ENCODE measurements around the gene IL19.

DNA sequence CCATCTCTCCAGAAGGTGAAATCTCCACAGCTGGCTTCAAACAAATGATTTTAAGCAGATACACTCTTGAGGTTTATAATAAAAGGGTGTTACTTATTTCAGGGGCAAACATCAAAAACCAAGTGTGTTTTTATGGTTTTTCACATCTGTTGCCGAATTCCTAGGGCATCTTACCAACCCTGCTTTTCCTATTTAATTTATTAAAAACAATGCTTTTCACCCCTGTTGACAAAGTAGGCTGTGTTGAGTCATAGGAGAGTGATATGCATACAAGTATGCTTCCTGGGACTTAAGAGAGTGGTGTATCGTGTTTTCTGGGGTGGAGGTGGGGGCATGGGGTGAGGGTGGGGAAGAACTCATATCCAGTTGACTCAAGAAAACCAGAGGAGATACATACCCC lies 65.5 kb downstream of the IL19 start:
- TF ChIP-seq, protein P1, sequence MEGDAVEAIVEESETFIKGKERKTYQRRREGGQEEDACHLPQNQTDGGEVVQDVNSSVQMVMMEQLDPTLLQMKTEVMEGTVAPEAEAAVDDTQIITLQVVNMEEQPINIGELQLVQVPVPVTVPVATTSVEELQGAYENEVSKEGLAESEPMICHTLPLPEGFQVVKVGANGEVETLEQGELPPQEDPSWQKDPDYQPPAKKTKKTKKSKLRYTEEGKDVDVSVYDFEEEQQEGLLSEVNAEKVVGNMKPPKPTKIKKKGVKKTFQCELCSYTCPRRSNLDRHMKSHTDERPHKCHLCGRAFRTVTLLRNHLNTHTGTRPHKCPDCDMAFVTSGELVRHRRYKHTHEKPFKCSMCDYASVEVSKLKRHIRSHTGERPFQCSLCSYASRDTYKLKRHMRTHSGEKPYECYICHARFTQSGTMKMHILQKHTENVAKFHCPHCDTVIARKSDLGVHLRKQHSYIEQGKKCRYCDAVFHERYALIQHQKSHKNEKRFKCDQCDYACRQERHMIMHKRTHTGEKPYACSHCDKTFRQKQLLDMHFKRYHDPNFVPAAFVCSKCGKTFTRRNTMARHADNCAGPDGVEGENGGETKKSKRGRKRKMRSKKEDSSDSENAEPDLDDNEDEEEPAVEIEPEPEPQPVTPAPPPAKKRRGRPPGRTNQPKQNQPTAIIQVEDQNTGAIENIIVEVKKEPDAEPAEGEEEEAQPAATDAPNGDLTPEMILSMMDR (IDR thresholded peaks at IDR 0.05; ENCODE audit: borderline replicate concordance, extremely low read depth, low read length, poor library complexity, severe bottlenecking), result no peak
- TF ChIP-seq EZH2 (IDR thresholded peaks at IDR 0.05; ENCODE audit: borderline replicate concordance, low read depth, low read length, severe bottlenecking), result no peak
